ENCODE measurements around the gene MAD2L2. TPM values are rescaled to one million over a fixed set of nuclear protein-coding genes. Genes with fewer than 3 reads are reported as not detected.

Gene MAD2L2
- total RNA-seq, 1 donor from 2014 or later, result 18.3 TPM

DNA sequence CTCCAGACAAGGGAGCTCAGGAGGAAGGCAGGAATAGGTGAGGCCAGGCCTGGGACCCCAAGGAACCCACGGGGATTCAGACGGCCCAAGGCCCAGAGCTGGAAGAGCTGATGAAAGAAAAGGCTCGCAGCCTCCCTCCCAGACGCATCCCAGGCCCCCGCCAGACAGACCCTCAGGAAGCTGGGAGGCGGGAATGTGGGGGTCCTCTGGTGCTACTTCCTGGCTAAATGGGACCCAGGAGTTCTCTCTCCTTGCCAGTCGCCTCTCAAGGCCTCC, 27.1 kb downstream of the MAD2L2 start:
- H3K4me3 ChIP-seq, result peak overlapping the region; percentile 77 to 86
- H3K27ac ChIP-seq, result peak overlapping the region; percentile 41 to 64
- intact Hi-C loops (cut with DNase I), result loop anchor here (1.0 to 10.0 kb wide), 4 partner anchors 28 to 251 kb away; partner anchors contain the start of genes AGTRAP, CLCN6, MAD2L2 and MTHFR

DNA sequence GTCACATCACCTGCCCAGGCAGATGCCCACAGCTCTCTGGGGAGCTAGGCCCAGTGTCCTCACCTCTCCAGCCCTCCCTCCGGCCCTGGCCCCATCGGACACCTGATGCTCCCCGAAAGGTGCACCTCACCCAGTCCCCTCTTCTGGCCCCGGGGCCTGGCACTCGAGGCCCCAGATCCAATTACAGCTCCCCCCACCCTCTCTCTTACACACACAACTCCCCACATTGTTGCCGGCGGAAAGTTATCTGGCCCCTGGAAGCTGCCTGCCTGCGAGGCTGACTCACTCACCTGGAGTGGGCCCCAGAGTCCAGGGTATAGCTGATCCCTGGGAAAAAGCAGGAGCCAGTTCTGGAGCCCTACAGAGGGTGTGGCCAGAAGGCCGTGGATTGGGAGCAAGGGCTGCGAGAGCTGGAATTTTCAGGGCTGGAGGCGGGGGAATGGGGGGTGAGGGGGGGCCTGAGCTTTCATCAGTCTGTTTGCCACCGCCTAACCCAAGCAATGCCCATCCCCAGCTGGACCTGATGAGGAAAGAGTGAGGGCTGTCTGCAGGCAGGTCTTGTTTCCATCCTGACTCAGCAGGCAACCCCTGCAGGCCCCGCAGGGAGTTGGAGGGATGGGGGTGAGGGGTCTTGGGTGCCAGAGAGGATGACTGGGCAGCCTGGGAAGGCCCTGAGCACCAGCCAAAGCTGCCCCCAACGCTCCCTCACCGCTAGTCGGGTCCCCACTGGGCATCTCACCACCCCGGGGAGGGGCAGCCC, 27.7 kb downstream of the MAD2L2 start:
- Histone ChIP-seq H3K27ac (peak overlapping the region in 1 of 2 donors; percentile 41), H3K9me3 (no peaks in the 10 kb centered on the region), H3K36me3 (peaks cover 0 to 3% of the 10 kb centered on the region in 2 donors), H3K4me3 (peak overlapping the region in 1 of 2 donors; percentile 86), H3K4me1 (peaks cover 13 to 18% of the 10 kb centered on the region in 2 donors), H3K27me3 (no peaks in the 10 kb centered on the region)
- DNase-seq (ENCODE audit: low spot score in 2 of 2), result no peak
- intact Hi-C loops (cut with DNase I), result loop anchor here (5.0 to 10.0 kb wide), 2 partner anchors 154 to 252 kb away; partner anchors contain the start of genes CLCN6 and MTHFR
- TF ChIP-seq, protein P1, sequence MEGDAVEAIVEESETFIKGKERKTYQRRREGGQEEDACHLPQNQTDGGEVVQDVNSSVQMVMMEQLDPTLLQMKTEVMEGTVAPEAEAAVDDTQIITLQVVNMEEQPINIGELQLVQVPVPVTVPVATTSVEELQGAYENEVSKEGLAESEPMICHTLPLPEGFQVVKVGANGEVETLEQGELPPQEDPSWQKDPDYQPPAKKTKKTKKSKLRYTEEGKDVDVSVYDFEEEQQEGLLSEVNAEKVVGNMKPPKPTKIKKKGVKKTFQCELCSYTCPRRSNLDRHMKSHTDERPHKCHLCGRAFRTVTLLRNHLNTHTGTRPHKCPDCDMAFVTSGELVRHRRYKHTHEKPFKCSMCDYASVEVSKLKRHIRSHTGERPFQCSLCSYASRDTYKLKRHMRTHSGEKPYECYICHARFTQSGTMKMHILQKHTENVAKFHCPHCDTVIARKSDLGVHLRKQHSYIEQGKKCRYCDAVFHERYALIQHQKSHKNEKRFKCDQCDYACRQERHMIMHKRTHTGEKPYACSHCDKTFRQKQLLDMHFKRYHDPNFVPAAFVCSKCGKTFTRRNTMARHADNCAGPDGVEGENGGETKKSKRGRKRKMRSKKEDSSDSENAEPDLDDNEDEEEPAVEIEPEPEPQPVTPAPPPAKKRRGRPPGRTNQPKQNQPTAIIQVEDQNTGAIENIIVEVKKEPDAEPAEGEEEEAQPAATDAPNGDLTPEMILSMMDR (IDR thresholded peaks at IDR 0.05), result no peak

More for the DNA sequence above, 27.1 kb downstream of the MAD2L2 start:
- Histone ChIP-seq H3K9me3 (no peaks in the 10 kb centered on the region), H3K36me3 (peaks cover 3% of the 10 kb centered on the region in 2 donors), H3K27me3 (no peaks in the 10 kb centered on the region), H3K4me1 (peaks cover 10 to 18% of the 10 kb centered on the region in 2 donors)
- no peak for DNase-seq (ENCODE audit: low spot score in 2 of 2)
- TF ChIP-seq, protein P1 (IDR thresholded peaks at IDR 0.05), result no peak

DNA sequence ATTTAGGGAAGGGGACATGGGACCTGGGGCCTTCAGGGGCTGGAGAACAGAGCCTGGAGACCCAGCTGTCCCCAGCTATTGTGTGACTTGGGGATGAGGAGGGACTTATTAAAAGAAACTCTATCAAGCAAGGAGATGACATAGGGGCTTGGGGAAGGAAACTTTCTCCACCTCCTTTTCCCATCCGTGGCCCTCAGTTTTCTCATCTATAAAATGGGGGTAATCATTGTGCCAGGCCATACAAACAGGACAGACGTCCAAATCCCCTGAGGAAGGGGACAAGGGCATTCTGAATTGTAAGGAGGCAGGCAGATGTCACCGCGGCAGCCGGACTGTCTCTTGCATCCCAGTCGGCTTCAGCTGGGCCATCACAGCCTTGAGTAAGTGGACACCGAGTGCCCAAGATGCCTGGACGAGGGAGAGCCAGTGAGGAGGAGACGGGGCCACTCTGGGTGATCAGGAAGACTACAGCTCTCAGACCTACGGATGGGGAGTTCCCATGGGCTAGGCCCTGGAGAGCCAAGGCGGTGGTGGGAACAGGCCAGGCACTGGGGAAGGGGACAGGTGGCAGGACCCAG, 28.7 kb downstream of the MAD2L2 start:
- Histone ChIP-seq H3K36me3 (peaks cover 0 to 3% of the 10 kb centered on the region in 2 donors), H3K4me1 (peaks cover 13 to 18% of the 10 kb centered on the region in 2 donors), H3K9me3 (no peaks in the 10 kb centered on the region), H3K4me3 (no peak overlapping the region), H3K27ac (no peak overlapping the region), H3K27me3 (no peaks in the 10 kb centered on the region)
- no peak for DNase-seq (ENCODE audit: low spot score in 2 of 2)
- intact Hi-C loops (cut with DNase I), result loop anchor here (5.0 to 10.0 kb wide), 2 partner anchors 155 to 253 kb away; partner anchors contain the start of genes CLCN6 and MTHFR
- TF ChIP-seq, protein P1 (IDR thresholded peaks at IDR 0.05), result no peak

DNA sequence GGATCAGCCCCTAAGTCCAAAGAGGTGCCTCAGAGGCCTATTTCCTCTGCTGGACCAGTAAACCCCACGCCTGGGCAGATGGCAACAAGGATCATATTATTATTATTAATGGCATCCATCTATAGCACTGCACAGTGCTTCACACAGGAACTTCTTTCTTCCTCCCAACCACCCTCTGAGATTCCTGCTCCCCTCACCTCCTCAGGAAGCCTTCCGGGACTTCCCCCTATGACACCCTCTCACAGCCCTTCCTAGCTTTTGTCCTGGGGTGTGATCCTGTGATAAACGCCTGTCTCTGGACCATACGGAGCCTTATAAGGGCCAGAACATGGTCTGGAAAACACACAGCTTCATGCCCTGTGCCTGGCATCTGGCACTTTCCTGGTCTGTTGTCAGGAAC, 29.9 kb downstream of the MAD2L2 start:
- no peaks in the 10 kb centered on the region for H3K36me3 ChIP-seq
- no peak overlapping the region for H3K27ac ChIP-seq
- intact Hi-C loops (cut with DNase I), result loop anchor here (5.0 to 10.0 kb wide), 2 partner anchors 156 to 254 kb away; partner anchors contain the start of genes CLCN6 and MTHFR
- TF ChIP-seq, protein P1 (IDR thresholded peaks at IDR 0.05), result no peak
- peaks cover 13 to 18% of the 10 kb centered on the region in 2 donors for H3K4me1 ChIP-seq
- peak overlapping the region in 1 of 2 donors; percentile 47 for H3K4me3 ChIP-seq
- no peaks in the 10 kb centered on the region for H3K27me3 ChIP-seq
- H3K9me3 ChIP-seq, result no peaks in the 10 kb centered on the region
- DNase-seq (ENCODE audit: low spot score in 2 of 2), result no peak

DNA sequence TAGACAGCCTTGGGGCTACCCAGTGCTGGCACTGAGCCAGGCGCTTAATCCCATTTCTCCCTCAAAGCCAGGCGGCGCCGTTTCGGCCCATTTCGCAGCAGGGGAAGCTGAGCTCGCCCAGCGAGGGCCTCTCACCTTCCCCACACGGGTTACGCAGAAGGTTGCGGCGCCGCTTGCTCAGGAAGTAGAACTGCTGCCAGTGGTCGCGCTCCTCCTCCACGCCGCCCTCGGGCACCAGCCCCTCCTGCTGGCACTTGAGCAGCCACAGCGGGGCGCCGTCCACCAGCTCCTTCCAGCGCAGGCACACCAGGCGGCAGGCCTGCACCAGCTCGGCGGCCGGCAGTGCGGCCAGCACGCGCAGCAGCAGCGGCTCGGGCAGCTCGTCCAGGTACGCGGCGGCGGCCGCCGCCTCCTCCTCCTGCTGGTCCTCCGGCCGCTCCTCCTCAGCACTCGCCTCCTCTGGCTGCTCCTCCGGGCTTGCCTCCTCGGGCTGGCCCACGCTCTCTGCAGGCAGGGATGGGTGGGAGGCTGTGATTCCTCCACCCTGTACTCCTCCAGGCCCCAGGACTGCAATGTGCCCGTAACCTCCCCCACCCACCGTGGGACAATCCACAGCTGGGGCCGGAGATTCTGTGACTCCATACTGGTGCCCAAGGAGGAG, 30.5 kb downstream of the MAD2L2 start:
- Histone ChIP-seq H3K4me3 (peak overlapping the region in 1 of 2 donors; percentile 47), H3K36me3 (no peaks in the 10 kb centered on the region), H3K4me1 (peaks cover 11 to 12% of the 10 kb centered on the region in 2 donors), H3K9me3 (no peaks in the 10 kb centered on the region), H3K27me3 (no peaks in the 10 kb centered on the region), H3K27ac (no peak overlapping the region)
- peak; percentile 43 to 88 for DNase-seq (ENCODE audit: low spot score in 2 of 2)
- intact Hi-C loops (cut with DNase I), result loop anchor here (1.0 to 10.0 kb wide), 3 partner anchors 69 to 254 kb away; partner anchors contain the start of genes CLCN6 and MTHFR
- TF ChIP-seq, protein P1 (IDR thresholded peaks at IDR 0.05), result peak; percentile 67 to 84 (median 78)
